ENCODE results near the gene APOM.

GRCh38 chr6:31663126-31663960 lies 7.6 kb downstream of the APOM start:
- TF ChIP-seq CTCF (IDR thresholded peaks at IDR 0.05; ENCODE audit: low read length) (no peak), EZH2 (IDR thresholded peaks at IDR 0.05; ENCODE audit: borderline replicate concordance, low read length) (no peak)
